ENCODE results near the gene SSH3.
"Not testable (repeated sequence)": the region's sequence is repeated elsewhere in the genome, so short reads cannot be mapped to it uniquely, and the experiment has no call there.

SSH3 gene

DNA sequence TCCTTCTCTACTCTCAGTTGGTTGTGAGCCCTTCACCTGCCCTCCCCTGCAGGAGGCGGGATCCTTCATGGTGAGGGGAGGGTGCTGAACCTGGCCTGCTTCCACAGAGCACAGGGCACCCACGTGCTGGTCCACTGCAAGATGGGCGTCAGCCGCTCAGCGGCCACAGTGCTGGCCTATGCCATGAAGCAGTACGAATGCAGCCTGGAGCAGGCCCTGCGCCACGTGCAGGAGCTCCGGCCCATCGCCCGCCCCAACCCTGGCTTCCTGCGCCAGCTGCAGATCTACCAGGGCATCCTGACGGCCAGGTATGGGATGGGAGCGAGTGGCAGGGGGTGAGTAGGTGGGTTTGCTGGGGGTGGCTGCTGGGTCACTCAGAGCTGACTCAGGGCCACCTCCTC, 6.3 kb downstream of the SSH3 start:
- no peak for DNase-seq (ENCODE audit: low read depth in 2 of 3, low spot score in 1 of 3)

DNA sequence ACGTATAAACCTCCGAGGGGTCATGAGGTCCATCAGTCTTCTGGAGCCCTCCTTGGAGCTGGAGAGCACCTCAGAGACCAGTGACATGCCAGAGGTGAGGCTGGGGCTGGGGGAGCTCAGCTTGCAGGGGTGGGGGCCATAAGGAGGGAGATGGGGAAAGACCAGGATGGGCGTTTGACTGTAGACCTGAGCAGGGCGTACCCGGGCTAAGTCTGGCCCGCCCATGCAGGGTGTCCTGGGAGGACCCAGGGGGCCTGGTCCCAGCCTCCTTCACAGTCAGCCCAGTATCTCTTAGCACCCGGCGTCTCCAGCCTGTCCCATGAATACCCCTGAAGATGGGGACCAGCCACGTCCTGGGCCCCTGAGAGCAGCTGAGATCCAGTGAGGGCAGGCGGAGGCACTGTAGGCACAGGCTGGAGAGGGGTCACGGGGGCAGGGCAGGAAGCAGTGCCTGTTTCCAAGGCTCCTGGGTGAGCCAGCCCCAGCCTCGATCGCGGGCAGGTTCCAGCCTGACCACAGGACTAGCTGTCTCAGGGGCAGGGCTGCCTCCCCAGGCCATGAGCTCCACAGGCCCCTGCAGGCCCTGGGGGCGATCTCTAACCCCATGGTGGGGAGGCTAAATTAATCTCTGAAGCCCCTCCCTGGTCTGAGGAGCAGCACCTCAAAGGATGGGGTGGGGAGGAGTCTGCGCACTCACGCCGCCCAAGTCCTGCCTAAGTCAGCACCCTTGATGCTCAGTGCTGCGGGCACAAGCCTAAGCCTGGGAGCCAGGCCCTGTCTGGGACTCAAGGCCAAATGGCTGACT, 7.1 kb downstream of the SSH3 start:
- no peak for DNase-seq (ENCODE audit: low read depth in 2 of 3, low spot score in 1 of 3)

GRCh38 chr11:67311051-67311555, 7.8 kb downstream of the SSH3 start:
- DNase-seq (ENCODE audit: low read depth in 2 of 3, low spot score in 1 of 3), result no peak

- DNase-seq (ENCODE audit: low read depth in 2 of 3, low spot score in 1 of 3), result no peak
These were observed 8.3 kb downstream of the SSH3 start for GRCh38 chr11:67311556-67312082.

DNA sequence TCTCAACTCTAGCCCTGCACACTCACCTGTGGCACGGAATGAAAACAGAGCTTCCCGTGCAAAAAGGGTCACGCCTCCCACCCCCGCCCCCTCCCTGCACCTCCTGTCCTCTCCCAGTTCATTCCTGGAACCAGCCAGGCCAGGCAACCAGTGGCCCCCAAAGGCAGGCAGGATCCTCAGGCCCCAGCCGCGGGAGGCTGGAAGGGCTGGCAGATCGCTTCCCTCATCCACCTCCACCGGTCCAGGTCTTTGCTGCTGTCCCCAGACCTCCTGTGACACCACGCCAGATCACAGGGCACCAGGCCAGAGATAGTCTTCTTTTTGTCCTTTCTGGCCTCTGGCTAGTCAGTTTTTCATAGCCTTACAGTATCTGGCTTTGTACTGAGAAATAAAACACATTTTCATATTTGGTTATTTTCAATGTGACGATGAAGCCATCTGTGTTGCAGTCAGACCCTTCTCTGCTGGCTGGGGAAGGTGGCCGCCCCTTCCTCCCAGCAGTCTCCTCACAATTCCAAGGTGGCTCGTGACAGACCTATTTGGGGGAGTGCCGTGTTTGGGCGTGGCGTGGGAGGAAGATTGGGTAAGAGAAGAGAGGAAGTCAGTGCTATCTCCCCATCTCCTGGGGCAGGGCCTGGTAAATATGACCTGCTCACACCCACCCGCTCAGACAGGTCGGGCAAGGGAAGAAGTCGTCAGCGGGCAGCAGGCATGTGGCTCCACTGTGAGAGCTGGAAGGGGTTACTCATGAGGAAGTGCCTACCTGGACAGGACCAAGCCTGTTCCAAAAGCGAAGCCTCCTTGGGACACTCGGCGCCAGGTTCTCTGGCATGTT, 9.1 kb downstream of the SSH3 start:
- DNase-seq (ENCODE audit: low read depth in 2 of 3, low spot score in 1 of 3), result no peak

DNA sequence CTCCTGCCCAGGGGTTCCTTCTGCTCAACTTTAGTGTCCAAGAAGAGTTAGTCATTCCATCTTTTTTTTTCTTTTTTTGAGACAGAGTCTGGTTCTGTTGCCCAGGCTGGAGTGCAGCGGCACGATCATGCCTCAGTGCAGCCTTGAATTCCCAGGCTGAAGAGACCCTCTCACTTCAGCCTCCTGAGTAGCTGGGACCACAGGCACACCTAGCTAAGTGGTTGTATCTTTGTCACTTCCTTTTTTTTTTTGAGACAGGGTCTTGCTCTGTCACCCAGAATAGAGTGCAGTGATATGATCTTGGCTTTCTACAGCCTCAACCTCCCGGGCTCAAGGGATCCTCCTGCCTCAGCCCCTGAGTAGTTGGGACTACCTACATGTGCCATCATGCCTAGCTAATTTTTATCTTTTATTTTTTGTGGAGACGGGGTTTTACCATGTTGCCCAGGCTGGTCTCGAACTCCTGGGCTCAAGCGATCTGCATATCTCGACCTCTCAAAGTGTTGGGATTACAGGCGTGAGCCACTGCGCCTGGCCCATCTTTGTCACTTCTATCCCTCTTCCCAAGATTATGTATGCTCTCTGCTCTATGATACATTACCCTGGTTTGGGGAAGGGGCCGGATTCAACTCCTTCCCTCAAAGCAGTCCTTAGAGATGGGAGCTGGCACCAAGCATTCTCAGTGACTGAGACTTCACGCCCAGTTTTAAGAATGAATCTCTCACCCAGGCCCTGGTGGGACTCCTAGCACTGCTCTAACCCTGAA, 10.0 kb downstream of the SSH3 start:
- no peak for DNase-seq (ENCODE audit: low read depth in 2 of 3, low spot score in 1 of 3)

- no peak for DNase-seq (ENCODE audit: low read depth in 2 of 3, low spot score in 1 of 3)
These were observed 10.9 kb downstream of the SSH3 start for GRCh38 chr11:67314218-67314617.

DNA sequence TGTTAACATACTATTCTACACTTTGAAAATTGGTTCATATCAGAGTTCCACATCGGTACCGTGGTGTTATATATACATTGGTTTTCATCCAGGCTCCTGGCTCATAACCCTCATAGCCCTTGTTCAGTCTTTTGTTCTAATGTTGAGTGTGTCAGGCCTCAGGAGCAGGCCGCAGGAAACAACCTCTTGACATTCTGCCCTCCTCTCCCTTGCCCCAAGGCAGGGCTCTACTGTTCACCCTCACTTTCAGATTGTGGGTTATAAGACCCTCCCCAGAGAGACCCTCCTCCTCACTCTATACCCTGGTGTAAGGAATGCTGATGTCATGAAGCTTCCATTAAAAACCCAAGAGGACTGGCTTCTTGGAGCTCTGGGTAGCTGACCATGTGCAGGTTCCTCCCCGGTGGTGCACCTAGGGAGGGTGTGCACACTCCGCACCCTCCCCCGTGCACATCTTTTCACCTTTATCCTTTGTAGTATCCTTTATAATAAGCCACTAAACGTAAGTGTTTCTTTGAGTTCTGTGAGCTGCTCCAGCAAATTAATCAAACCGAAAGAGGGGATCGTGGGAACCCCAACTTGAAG, 12.1 kb downstream of the SSH3 start:
- DNase-seq (ENCODE audit: low read depth in 2 of 3, low spot score in 1 of 3), result no peak

DNA sequence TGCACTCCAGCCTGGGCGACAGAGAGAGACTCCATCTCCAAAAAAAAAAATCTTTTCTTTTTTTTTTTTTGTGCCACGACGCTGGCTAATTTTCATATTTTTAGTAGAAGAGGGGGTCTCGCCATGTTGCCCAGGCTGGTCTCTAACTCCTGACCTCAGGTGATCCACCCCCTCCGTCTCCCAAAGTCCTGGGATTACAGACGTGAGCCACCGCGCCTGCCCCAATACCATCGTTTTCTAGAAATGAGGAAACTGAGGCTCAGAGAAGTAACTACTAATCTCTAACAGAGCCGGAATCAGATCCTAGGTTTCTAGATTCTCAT, 13.5 kb downstream of the SSH3 start:
- DNase-seq (ENCODE audit: low read depth in 2 of 3, low spot score in 1 of 3), result no peak

DNA sequence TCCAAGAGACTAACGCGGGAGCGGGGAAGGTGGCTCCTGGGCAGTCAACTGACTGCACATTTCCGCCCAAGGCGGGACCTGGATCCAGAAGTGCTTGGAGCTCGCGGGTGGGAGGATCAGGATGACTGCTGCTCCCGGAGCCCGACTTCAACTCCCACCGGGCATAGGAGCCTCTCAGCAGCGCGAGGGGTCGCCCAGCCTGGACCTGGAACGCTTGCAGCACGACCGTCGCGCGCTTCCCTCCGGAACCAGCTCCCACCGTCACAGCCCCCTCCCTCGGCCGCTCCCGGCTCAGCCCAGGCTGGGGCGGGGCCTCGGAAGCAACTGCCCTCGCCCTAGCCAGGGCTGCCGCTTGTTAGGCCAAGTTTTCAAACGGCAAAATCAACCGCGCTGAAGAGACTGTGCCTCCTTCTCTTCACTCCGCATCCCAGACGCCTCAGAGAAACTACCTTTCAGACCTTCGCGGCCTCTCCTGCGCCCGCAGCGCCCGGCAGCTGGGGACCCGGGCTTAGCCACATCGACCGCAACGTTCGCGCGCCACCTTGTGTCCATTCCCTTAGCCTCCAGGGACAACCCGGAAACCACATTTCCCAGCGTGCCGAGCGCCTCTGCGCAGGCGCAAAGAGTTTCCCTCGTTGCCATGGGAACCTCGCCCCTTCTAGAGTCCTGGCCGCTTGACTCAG, 14.0 kb downstream of the SSH3 start:
- peak; percentile 97 to 99 (median 97) for DNase-seq (ENCODE audit: low read depth in 2 of 3, low spot score in 1 of 3)

- no peak for DNase-seq (ENCODE audit: low read depth in 2 of 3, low spot score in 1 of 3)
These were observed 14.7 kb downstream of the SSH3 start for GRCh38 chr11:67317888-67318555.

DNA sequence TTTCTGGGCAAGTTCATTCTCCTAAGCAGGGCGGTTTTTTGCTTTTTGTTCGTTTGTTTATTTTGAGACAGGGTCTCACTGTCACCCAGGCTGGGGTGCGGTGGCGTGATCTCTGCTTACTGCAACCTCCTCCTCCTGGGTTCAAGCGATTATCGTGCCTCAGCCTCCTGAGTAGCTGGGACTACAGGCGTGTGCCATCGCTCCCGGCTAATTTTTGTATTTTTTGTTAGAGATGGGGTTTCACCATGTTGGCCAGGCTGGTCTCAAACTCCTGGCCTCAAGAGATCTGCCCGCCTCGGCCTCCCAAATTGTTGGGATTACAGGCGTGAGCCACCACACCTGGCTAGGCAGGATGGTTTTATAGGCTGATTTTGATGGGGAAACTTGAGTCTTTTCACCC, 15.5 kb downstream of the SSH3 start:
- not testable (repeated sequence) for DNase-seq (ENCODE audit: low read depth in 2 of 3, low spot score in 1 of 3)

GRCh38 chr11:67320011-67320410, 16.7 kb downstream of the SSH3 start:
- no peak for DNase-seq (ENCODE audit: low read depth in 2 of 3, low spot score in 1 of 3)

DNA sequence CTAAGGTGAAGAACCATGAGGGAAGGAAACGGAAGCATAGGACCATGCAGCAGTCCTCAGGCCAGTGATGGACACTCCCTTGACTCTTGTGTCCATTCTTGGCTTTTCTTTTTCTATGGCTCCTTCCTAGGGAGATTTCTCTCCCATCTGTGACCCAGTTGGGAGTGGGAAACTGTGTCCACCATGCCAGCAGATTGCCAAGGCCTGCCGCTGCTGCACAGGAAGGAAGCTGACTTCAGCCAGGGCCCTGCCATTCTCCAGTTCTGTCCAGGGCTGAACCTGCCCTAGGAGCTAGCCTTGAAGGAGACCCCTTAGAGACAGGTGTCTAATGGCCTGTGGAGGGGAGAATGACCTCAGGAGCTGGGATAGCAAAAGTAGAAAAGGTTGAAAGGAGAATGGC, 17.4 kb downstream of the SSH3 start:
- DNase-seq (ENCODE audit: low read depth in 2 of 3, low spot score in 1 of 3), result no peak

GRCh38 chr11:67321313-67321871, 18.1 kb downstream of the SSH3 start:
- DNase-seq (ENCODE audit: low read depth in 2 of 3, low spot score in 1 of 3), result no peak

GRCh38 chr11:67322049-67322448, 18.7 kb downstream of the SSH3 start:
- no peak for DNase-seq (ENCODE audit: low read depth in 2 of 3, low spot score in 1 of 3)

GRCh38 chr11:67323526-67323925, 20.2 kb downstream of the SSH3 start:
- no peak for DNase-seq (ENCODE audit: low read depth in 2 of 3, low spot score in 1 of 3)

DNA sequence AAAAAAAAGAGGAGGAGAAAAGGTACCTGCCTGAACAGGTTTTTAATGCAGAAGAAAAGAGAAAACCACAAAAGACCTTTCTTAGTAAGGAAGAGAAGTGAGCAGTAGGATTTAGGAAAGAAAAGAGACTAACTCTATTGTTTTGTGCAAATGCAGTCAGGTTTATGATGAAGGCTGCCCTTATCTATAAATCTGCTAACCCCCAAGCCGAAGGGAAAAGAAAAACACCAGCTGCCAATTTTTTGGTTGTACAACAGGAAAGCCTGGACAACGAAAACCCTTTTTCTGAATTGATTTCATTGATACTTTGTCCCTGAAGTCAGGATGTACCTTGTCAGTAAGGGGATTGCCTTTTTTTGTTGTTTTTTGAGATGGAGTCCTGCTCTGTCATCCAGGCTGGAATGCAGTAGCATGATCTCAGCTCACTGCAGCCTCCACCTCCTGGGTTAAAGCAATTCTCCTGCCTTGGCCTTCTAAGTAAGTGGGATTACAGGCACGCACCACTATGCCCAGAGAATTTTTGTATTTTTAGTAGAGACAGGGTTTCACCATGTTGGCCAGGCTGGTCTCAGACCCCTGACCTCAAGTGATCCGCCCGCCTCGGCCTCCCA, 28.9 kb downstream of the SSH3 start:
- no peak for DNase-seq (ENCODE audit: low read depth in 2 of 3, low spot score in 1 of 3)

GRCh38 chr11:67337257-67337656, 33.9 kb downstream of the SSH3 start:
- DNase-seq (ENCODE audit: low read depth in 2 of 3, low spot score in 1 of 3), result no peak
